M059J (cell line): ENCODE measurements around the gene HOXA10. TPM values are rescaled to one million over a fixed set of nuclear protein-coding genes. Genes with fewer than 3 reads are reported as not detected.
A peak's percentile ranks its signal among the peaks of the same experiment; 100 is the strongest.

Experiments
- DNase-seq: peaks from one replicate; pipeline ENCODE4 v3.0.0-alpha.2; 2012; ENCODE audit warnings: low read depth
- total RNA-seq: library from RNA; depleted of rRNA; stranded (reverse); fragments of >200 nt; shearing (Covaris generic); gene quantifications from 2 replicates; pipeline ENCODE4 v1.2.3, GENCODE V29; 2014

Gene HOXA10
- total RNA-seq, 1 experiment from 2014 or later = 16.7 TPM

GRCh38 chr7:27168265-27168947 lies 5.7 kb downstream of the HOXA10 start:
- peak; percentile 60 for DNase-seq

- DNase-seq = peak; percentile 65
These were observed 6.2 kb downstream of the HOXA10 start for GRCh38 chr7:27167916-27168264.

GRCh38 chr7:27166531-27167505 lies 7.3 kb downstream of the HOXA10 start:
- DNase-seq = peak; percentile 83

GRCh38 chr7:27165996-27166530 lies 8.1 kb downstream of the HOXA10 start:
- peak; percentile 65 for DNase-seq

GRCh38 chr7:27165089-27165995 lies 8.8 kb downstream of the HOXA10 start, which contains the start of gene HOXA9:
Gene HOXA9, minus strand, starts transcription at chr7:27165537. Its CDS starts 80 bp downstream, at chr7:27165457.
- peak; percentile 93 for DNase-seq

- peak; percentile 60 for DNase-seq
These were observed 9.6 kb downstream of the HOXA10 start for GRCh38 chr7:27164367-27165088.

GRCh38 chr7:27164045-27164366 lies 10.1 kb downstream of the HOXA10 start:
- peak; percentile 28 for DNase-seq

GRCh38 chr7:27163288-27164044 lies 10.7 kb downstream of the HOXA10 start:
- peak; percentile 40 for DNase-seq

GRCh38 chr7:27162561-27163287 lies 11.4 kb downstream of the HOXA10 start:
- DNase-seq = peak; percentile 22

- DNase-seq = peak; percentile 49
These were observed 12.2 kb downstream of the HOXA10 start for GRCh38 chr7:27161721-27162560.

- DNase-seq = peak; percentile 65
These were observed 12.9 kb downstream of the HOXA10 start for GRCh38 chr7:27161214-27161720.

GRCh38 chr7:27160546-27161213 lies 13.4 kb downstream of the HOXA10 start:
- peak; percentile 80 for DNase-seq

GRCh38 chr7:27160145-27160545 lies 14.0 kb downstream of the HOXA10 start:
- DNase-seq = no peak

- no peak for DNase-seq
These were observed 14.6 kb downstream of the HOXA10 start for GRCh38 chr7:27159266-27160144.

- no peak for DNase-seq
These were observed 15.5 kb downstream of the HOXA10 start for GRCh38 chr7:27158436-27159265.
